GM21390 (cell line): Measurements from ENCODE around the gene TP73.

Source experiments
- ATAC-seq: cut with Tn5 transposase; IDR thresholded peaks from one replicate; pipeline ENCODE4 v1.9.1; 2021; ENCODE audit not compliant: unreplicated experiment

The TP73 gene

GRCh38 chr1:3633344-3634058 is 18.8 kb upstream of the TP73 start:
- no peak for ATAC-seq

- no peak for ATAC-seq
Observed at GRCh38 chr1:3634059-3634800, 18.1 kb upstream of the TP73 start.

GRCh38 chr1:3636080-3636479 is 16.2 kb upstream of the TP73 start:
- no peak for ATAC-seq

GRCh38 chr1:3636531-3636930 is 15.8 kb upstream of the TP73 start:
- ATAC-seq: no peak

- ATAC-seq: no peak
Observed at GRCh38 chr1:3638027-3638426, 14.3 kb upstream of the TP73 start.

- ATAC-seq: no peak
Observed at GRCh38 chr1:3638676-3639075, 13.6 kb upstream of the TP73 start.

GRCh38 chr1:3639397-3639911 is 12.9 kb upstream of the TP73 start:
- ATAC-seq: no peak

GRCh38 chr1:3640121-3640837 is 12.0 kb upstream of the TP73 start:
- ATAC-seq: no peak

- no peak for ATAC-seq
Observed at GRCh38 chr1:3641046-3641760, 11.1 kb upstream of the TP73 start.

- ATAC-seq: no peak
Observed at GRCh38 chr1:3641816-3642215, 10.5 kb upstream of the TP73 start.

GRCh38 chr1:3642919-3643675 is 9.2 kb upstream of the TP73 start:
- no peak for ATAC-seq

GRCh38 chr1:3644273-3644672 is 8.0 kb upstream of the TP73 start:
- ATAC-seq: no peak

- ATAC-seq: no peak
Observed at GRCh38 chr1:3645247-3645646, 7.1 kb upstream of the TP73 start.

- ATAC-seq: no peak
Observed at GRCh38 chr1:3645666-3646355, 6.5 kb upstream of the TP73 start.

- ATAC-seq: no peak
Observed at GRCh38 chr1:3646596-3646995, 5.7 kb upstream of the TP73 start.

- ATAC-seq: peak; percentile 80
Observed at GRCh38 chr1:3649342-3650247, 2.7 kb upstream of the TP73 start, which contains the start of gene WRAP73. TSS of gene WRAP73 (minus strand) at chr1:3650103. CDS start at chr1:3649999, 104 bp downstream.

GRCh38 chr1:3650248-3651025 is 1.9 kb upstream of the TP73 start:
- no peak for ATAC-seq
